ENCODE measurements around the gene USP24.

USP24 gene, protein sequence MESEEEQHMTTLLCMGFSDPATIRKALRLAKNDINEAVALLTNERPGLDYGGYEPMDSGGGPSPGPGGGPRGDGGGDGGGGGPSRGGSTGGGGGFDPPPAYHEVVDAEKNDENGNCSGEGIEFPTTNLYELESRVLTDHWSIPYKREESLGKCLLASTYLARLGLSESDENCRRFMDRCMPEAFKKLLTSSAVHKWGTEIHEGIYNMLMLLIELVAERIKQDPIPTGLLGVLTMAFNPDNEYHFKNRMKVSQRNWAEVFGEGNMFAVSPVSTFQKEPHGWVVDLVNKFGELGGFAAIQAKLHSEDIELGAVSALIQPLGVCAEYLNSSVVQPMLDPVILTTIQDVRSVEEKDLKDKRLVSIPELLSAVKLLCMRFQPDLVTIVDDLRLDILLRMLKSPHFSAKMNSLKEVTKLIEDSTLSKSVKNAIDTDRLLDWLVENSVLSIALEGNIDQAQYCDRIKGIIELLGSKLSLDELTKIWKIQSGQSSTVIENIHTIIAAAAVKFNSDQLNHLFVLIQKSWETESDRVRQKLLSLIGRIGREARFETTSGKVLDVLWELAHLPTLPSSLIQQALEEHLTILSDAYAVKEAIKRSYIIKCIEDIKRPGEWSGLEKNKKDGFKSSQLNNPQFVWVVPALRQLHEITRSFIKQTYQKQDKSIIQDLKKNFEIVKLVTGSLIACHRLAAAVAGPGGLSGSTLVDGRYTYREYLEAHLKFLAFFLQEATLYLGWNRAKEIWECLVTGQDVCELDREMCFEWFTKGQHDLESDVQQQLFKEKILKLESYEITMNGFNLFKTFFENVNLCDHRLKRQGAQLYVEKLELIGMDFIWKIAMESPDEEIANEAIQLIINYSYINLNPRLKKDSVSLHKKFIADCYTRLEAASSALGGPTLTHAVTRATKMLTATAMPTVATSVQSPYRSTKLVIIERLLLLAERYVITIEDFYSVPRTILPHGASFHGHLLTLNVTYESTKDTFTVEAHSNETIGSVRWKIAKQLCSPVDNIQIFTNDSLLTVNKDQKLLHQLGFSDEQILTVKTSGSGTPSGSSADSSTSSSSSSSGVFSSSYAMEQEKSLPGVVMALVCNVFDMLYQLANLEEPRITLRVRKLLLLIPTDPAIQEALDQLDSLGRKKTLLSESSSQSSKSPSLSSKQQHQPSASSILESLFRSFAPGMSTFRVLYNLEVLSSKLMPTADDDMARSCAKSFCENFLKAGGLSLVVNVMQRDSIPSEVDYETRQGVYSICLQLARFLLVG (N-terminal part only)

DNA sequence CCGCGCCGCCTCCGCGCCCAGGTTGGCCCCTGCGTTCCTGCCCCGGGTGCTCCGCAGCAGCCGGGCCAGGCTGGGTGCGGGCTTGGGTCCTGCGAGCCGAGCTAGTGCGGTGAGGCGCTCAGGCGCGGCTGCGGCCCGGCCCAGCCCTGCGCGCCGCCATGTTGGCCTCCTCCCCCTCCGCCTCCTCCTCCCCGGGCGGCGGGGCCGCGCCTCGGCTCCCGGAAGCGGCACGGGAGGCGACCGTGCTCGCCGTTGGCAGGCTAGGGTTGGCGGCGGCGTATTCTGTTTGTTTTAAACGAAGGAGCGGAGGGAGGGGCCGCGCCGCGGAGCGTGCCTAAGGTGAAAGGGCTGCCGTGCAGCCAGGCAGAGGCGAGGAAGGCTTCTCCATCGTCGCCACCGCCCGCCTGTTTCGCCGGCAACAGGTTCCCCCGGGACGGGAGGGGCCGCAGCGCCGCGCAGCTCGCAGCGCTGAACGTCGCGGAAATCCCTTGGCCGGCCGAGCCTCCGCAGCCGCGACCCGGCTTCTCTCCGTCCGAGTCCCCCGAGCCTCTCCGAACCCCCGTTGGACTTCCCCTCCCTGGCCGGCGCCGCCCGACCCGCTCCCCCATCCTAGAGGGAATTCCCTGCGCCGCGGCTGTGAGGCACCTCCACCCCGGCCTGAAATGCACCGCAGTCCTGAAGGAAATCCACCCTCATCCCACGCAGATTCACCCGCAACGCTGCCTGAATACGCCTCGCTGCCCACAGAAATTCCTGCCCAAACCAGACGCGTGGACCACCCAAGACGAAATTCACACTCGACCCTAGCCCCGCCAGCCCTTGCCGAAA is at the start of gene USP24:
Gene USP24 (minus strand): TSS at position 171 of the 828 bp plus-strand sequence. CDS start 251 bp downstream, outside the sequence.
- DNase-seq = peak; percentile 75

DNA sequence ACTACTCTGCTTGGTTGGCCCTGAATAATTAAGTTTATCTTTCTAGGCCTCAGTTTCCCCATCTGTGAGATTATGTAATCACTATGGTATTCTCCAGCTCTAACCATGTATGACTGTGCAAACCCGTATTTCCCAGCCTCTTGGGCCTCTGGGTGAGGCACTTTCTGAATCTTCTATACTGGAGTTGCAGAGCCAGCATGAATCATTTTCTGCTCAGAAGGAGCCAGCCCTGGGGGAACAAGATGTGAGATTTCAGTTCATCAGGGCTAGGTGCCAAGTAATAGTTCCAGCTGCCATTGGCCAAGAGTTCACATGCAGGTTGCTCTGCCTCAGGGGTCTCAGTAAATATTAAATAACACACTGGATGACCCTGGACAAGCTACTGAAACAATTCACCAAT is 47.7 kb upstream of the USP24 start:
- no peak for DNase-seq
- in situ Hi-C loops (cut with HindIII; ENCODE audit: low pct_ligation_motif_present, low pct_unique_long_range_greater_than_20kb, low sequenced_read_pairs) = no loop called here

More for the DNA sequence above, at the start of gene USP24:
- in situ Hi-C loops (cut with HindIII; ENCODE audit: low pct_ligation_motif_present, low pct_unique_long_range_greater_than_20kb, low sequenced_read_pairs) = no loop called here

GRCh38 chr1:55259911-55260609 is 44.9 kb upstream of the USP24 start:
- in situ Hi-C loops (cut with HindIII; ENCODE audit: low pct_ligation_motif_present, low pct_unique_long_range_greater_than_20kb, low sequenced_read_pairs) = no loop called here
- no peak for DNase-seq

DNA sequence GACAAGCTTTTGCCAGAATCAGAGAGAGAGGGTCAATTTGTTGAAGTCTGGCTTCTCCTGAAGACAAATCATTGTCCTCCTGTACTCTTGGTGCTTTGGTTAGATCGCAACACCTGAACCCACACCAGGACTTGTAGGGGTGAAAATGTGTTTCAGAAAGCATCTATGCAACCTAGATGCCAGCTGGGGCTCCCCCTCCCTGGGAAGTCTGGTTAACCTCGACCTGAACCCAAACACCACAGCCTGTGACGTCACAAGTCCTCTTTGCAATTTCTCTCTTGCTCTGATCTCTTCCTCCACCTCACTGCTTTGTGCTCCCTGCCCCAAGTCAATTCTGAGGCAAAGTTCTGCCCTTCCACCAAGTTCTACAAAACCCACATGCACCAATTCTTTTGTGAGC is 42.8 kb upstream of the USP24 start:
- no peak for DNase-seq

GRCh38 chr1:55255901-55256300 is 40.7 kb upstream of the USP24 start:
- in situ Hi-C loops (cut with HindIII; ENCODE audit: low pct_ligation_motif_present, low pct_unique_long_range_greater_than_20kb, low sequenced_read_pairs) = no loop called here
- no peak for DNase-seq

More for the DNA sequence above, 42.8 kb upstream of the USP24 start:
- in situ Hi-C loops (cut with HindIII; ENCODE audit: low pct_ligation_motif_present, low pct_unique_long_range_greater_than_20kb, low sequenced_read_pairs) = no loop called here

- in situ Hi-C loops (cut with HindIII; ENCODE audit: low pct_ligation_motif_present, low pct_unique_long_range_greater_than_20kb, low sequenced_read_pairs) = no loop called here
- DNase-seq = no peak
Measured at GRCh38 chr1:55252942-55253589, 37.9 kb upstream of the USP24 start.

GRCh38 chr1:55250399-55251075 is 35.4 kb upstream of the USP24 start:
- in situ Hi-C loops (cut with HindIII; ENCODE audit: low pct_ligation_motif_present, low pct_unique_long_range_greater_than_20kb, low sequenced_read_pairs) = no loop called here

GRCh38 chr1:55249646-55250398 is 34.7 kb upstream of the USP24 start:
- no peak for DNase-seq
- in situ Hi-C loops (cut with HindIII; ENCODE audit: low pct_ligation_motif_present, low pct_unique_long_range_greater_than_20kb, low sequenced_read_pairs) = no loop called here

More at GRCh38 chr1:55250399-55251075, 35.4 kb upstream of the USP24 start:
- DNase-seq = no peak

DNA sequence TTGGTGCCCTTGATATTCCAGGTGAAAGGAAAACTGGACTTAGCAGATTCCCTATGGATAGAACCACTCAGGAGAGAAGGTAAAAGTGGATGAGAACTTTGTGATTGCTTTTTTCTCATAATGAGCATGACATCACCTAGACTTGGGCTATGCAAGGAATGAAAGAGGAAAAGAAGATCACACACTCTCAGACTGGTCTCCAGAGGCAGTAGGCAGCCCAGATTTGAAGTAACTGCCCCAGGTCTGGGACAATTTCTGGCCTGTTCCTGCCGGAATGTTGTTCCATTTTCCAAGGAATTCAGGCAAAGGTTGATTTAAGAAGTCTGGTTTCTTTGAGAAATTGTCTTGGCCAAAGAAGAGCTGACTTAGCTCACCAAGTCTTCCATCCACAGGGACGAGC is 31.7 kb upstream of the USP24 start:
- in situ Hi-C loops (cut with HindIII; ENCODE audit: low pct_ligation_motif_present, low pct_unique_long_range_greater_than_20kb, low sequenced_read_pairs) = no loop called here
- no peak for DNase-seq

- no peak for DNase-seq
- in situ Hi-C loops (cut with HindIII; ENCODE audit: low pct_ligation_motif_present, low pct_unique_long_range_greater_than_20kb, low sequenced_read_pairs) = no loop called here
Measured at GRCh38 chr1:55246331-55246730, 31.2 kb upstream of the USP24 start.

- in situ Hi-C loops (cut with HindIII; ENCODE audit: low pct_ligation_motif_present, low pct_unique_long_range_greater_than_20kb, low sequenced_read_pairs) = no loop called here
Measured at GRCh38 chr1:55245781-55246180, 30.6 kb upstream of the USP24 start.

GRCh38 chr1:55244476-55245099 is 29.4 kb upstream of the USP24 start:
- no peak for DNase-seq
- in situ Hi-C loops (cut with HindIII; ENCODE audit: low pct_ligation_motif_present, low pct_unique_long_range_greater_than_20kb, low sequenced_read_pairs) = no loop called here

More at GRCh38 chr1:55245781-55246180, 30.6 kb upstream of the USP24 start:
- DNase-seq = no peak

- DNase-seq = no peak
- in situ Hi-C loops (cut with HindIII; ENCODE audit: low pct_ligation_motif_present, low pct_unique_long_range_greater_than_20kb, low sequenced_read_pairs) = no loop called here
Measured at GRCh38 chr1:55243655-55244054, 28.5 kb upstream of the USP24 start.

GRCh38 chr1:55239548-55239947 is 24.4 kb upstream of the USP24 start:
- DNase-seq = no peak
- in situ Hi-C loops (cut with HindIII; ENCODE audit: low pct_ligation_motif_present, low pct_unique_long_range_greater_than_20kb, low sequenced_read_pairs) = no loop called here

DNA sequence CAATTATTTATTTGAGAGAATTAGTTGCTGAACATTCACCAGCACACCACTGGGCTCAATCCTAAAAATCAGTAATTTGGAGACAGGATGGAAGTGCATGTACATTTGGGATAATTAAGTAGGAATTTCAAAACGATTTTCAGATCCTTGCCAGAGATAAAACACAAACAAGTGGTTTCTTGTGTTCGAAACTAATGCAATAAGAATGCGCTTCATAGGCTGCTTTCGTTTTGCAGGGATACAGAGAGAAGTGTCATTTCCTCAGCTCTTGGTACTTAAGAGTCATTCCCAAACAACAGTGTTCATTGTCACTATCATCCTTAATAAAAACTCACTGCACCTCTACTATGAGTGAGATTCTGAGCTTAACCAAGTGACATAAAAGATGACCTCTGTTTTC is 20.6 kb upstream of the USP24 start:
- in situ Hi-C loops (cut with HindIII; ENCODE audit: low pct_ligation_motif_present, low pct_unique_long_range_greater_than_20kb, low sequenced_read_pairs) = no loop called here
- peak; percentile 54 for DNase-seq

All from ACHN (cell line).